ENCODE measurements around the gene CCDC102A. TPM values are rescaled to one million over a fixed set of nuclear protein-coding genes. Genes with fewer than 3 reads are reported as not detected.

The CCDC102A gene
- total RNA-seq, 4 donors from 2014 or later = 7.1 to 11.5 (median 8.5) TPM

DNA sequence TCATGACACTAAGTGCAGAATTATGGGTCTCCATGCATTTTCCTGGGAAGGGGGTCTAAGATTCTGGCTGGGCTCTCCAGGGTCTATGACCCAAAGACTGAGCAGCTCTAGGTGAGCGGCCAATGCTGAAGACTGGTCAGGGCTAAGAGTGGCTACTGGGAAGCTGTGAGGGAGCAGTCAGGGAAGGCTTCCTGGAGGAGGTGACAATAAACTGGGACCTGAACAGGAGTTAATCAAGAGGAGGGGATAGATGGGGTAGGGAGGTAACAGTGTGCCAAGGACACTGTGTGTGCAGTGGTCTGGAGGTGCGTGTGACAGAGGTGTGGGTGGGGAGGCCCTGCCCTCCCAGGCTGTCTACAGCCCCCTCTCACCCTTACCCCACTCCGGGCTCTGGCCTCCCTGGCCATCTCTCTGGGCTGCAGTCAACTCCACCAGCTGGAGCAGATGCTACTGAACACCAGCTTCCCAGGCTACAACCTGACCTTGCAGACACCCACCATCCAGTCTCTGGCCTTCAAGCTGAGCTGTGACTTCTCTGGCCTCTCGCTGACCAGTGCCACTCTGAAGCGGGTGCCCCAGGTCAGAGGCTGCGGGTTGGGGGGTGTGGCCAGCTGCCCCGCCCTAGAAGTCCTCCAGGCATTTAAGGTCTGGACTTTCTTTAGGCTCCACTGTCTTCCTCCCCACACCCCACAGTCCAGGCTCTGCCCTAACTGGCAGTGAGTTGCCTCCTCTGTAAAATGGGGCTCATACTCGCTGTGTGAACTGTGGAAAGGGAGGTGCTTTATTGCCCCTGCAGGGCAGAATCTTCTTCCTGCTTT, 26.5 kb upstream of the CCDC102A start:
- 68% methylated on average over 8 of the region's 8 CpGs for WGBS
- DNase-seq (ENCODE audit: low spot score in 2 of 2) = no peak
- H3K9me3 ChIP-seq = peaks cover 8% of the 10 kb centered on the region

DNA sequence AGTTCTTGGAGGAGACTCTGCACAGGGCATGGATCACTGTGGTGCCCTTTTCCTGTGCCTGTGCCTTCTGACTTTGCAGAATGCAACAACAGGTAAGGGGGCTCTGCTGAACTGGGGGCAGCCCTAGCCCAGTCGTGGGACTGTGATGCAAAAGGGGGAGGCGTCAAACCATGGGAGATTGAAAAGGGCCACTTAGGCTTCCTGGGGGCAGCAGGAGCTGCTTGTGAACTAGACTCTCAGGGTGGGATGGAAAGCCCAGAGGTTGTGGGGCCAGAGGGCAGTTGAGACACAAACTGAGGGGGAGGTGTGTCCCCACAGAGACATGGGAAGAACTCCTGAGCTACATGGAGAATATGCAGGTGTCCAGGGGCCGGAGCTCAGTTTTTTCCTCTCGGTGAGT, 25.7 kb upstream of the CCDC102A start:
- TF ChIP-seq POLR2A (IDR thresholded peaks at IDR 0.05) (no peak), EP300 (IDR thresholded peaks at IDR 0.05) (no peak), POLR2AphosphoS5 (IDR thresholded peaks at IDR 0.05) (no peak)
- TF ChIP-seq, protein P1, sequence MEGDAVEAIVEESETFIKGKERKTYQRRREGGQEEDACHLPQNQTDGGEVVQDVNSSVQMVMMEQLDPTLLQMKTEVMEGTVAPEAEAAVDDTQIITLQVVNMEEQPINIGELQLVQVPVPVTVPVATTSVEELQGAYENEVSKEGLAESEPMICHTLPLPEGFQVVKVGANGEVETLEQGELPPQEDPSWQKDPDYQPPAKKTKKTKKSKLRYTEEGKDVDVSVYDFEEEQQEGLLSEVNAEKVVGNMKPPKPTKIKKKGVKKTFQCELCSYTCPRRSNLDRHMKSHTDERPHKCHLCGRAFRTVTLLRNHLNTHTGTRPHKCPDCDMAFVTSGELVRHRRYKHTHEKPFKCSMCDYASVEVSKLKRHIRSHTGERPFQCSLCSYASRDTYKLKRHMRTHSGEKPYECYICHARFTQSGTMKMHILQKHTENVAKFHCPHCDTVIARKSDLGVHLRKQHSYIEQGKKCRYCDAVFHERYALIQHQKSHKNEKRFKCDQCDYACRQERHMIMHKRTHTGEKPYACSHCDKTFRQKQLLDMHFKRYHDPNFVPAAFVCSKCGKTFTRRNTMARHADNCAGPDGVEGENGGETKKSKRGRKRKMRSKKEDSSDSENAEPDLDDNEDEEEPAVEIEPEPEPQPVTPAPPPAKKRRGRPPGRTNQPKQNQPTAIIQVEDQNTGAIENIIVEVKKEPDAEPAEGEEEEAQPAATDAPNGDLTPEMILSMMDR (IDR thresholded peaks at IDR 0.05) = no peak
- H3K36me3 ChIP-seq = no peaks in the 10 kb centered on the region
- H3K4me3 ChIP-seq = no peak overlapping the region
- no peak for DNase-seq (ENCODE audit: low spot score in 2 of 2)
- H3K4me1 ChIP-seq = no peaks in the 10 kb centered on the region
- no peak overlapping the region for H3K27ac ChIP-seq
- peaks cover 19% of the 10 kb centered on the region for H3K27me3 ChIP-seq
- 100% methylated on average over 4 of the region's 4 CpGs for WGBS
- peaks cover 8% of the 10 kb centered on the region for H3K9me3 ChIP-seq

More for the DNA sequence above, 26.5 kb upstream of the CCDC102A start:
- H3K27ac ChIP-seq = no peak overlapping the region
- TF ChIP-seq, protein P1 (IDR thresholded peaks at IDR 0.05) = no peak
- TF ChIP-seq EP300 (IDR thresholded peaks at IDR 0.05) (no peak), POLR2A (IDR thresholded peaks at IDR 0.05) (no peak), POLR2AphosphoS5 (IDR thresholded peaks at IDR 0.05) (no peak)
- H3K4me3 ChIP-seq = no peak overlapping the region
- no peaks in the 10 kb centered on the region for H3K36me3 ChIP-seq
- no peaks in the 10 kb centered on the region for H3K4me1 ChIP-seq
- H3K27me3 ChIP-seq = peaks cover 19% of the 10 kb centered on the region

DNA sequence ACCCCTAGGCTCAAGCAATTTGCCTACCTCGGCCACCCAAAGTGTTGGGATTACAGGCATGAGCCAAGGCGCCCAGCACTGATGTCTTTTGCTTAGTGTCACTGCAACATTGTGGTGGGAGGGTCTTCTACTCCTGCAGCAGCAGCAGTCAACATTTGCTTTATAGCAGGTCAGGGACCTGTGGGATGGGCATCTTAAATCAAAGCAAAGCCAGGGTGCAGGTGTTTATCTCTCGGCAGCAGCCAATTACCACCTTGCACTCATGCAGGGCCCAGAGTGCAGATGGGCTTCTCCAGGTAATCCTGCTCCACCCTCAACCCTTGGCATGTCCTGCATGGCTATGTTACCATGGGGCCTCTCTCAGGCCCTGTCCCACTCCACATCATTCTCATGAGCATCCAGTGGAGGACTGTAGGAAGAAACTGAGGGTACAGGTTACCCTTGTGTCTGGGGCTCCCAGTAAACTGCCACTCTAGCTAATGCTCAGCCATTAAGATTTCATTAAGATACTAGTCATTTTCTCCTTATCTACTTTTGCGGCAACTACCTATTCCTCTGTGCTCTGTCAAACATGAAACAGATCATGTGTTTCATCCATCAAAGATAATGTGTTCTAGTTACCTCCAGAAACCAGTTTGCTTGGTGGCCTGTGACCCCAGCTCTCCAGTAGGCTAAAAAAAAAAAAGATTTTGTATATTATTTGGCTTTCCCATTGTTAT, 22.9 kb upstream of the CCDC102A start:
- H3K36me3 ChIP-seq = no peaks in the 10 kb centered on the region
- no peaks in the 10 kb centered on the region for H3K4me1 ChIP-seq
- TF ChIP-seq POLR2A (IDR thresholded peaks at IDR 0.05) (no peak), POLR2AphosphoS5 (IDR thresholded peaks at IDR 0.05) (no peak), EP300 (IDR thresholded peaks at IDR 0.05) (no peak)
- TF ChIP-seq, protein P1 (IDR thresholded peaks at IDR 0.05) = no peak
- 76% methylated on average over 4 of the region's 4 CpGs for WGBS
- H3K4me3 ChIP-seq = no peak overlapping the region
- peaks cover 8% of the 10 kb centered on the region for H3K9me3 ChIP-seq
- H3K27me3 ChIP-seq = peaks cover 19% of the 10 kb centered on the region
- no peak for DNase-seq (ENCODE audit: low spot score in 2 of 2)
- H3K27ac ChIP-seq = no peak overlapping the region

- Histone ChIP-seq H3K4me1 (no peaks in the 10 kb centered on the region), H3K9me3 (peaks cover 8% of the 10 kb centered on the region), H3K27me3 (peaks cover 12% of the 10 kb centered on the region), H3K27ac (no peak overlapping the region), H3K36me3 (no peaks in the 10 kb centered on the region), H3K4me3 (no peak overlapping the region)
- no peak for DNase-seq (ENCODE audit: low spot score in 2 of 2)
- no peak for TF ChIP-seq EP300 (IDR thresholded peaks at IDR 0.05)
- TF ChIP-seq POLR2AphosphoS5 (IDR thresholded peaks at IDR 0.05) = no peak
- TF ChIP-seq, protein P1 (IDR thresholded peaks at IDR 0.05) = no peak
- no peak for TF ChIP-seq POLR2A (IDR thresholded peaks at IDR 0.05)
- 75% methylated on average over 8 of the region's 8 CpGs for WGBS
These were observed 20.7 kb upstream of the CCDC102A start for GRCh38 chr16:57556941-57557541.

DNA sequence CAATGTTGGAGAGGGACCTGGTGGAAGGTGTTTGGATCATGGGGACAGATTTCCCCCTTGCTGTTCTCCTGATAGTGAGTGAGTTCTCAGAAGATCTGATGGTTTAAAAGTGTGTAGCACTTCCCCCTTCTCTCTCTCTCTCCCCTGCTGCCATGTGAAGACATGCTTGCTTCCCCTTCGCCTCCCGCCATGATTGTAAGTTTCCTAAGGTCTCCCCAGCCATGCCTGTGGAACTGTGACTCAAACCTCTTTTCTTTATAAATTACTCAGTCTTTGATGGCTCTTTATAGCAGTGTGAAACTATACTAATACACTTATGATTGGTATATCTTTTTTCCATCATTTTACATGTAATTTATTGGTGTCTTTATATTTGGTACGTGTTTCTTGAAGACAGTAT, 19.5 kb upstream of the CCDC102A start:
- Histone ChIP-seq H3K36me3 (no peaks in the 10 kb centered on the region), H3K27ac (no peak overlapping the region), H3K4me3 (no peak overlapping the region), H3K9me3 (peaks cover under 1% of the 10 kb centered on the region), H3K27me3 (peaks cover 4% of the 10 kb centered on the region), H3K4me1 (no peaks in the 10 kb centered on the region)
- DNase-seq (ENCODE audit: low spot score in 2 of 2) = no peak
- WGBS = 94% methylated on average over 3 of the region's 3 CpGs
- TF ChIP-seq EP300 (IDR thresholded peaks at IDR 0.05) = no peak
- TF ChIP-seq POLR2A (IDR thresholded peaks at IDR 0.05) = no peak
- TF ChIP-seq, protein P1 (IDR thresholded peaks at IDR 0.05) = no peak
- no peak for TF ChIP-seq POLR2AphosphoS5 (IDR thresholded peaks at IDR 0.05)

Measured in suprapubic skin (tissue), 4 donors.